H9 (cell line): ENCODE results near the gene RBM33. TPM values are rescaled to one million over a fixed set of nuclear protein-coding genes. Genes with fewer than 3 reads are reported as not detected.

Experiments used
- DNase-seq: peaks from one replicate; pipeline ENCODE4 v3.0.0-alpha.2; 2017
- H2AFZ ChIP-seq: one replicate; pipeline ENCODE4 v1.6.1; 2013; ENCODE audit warnings: mild to moderate bottlenecking, low read length, control low read depth, moderate library complexity
- H2AK5ac ChIP-seq: 2 replicates; pipeline ENCODE4 v1.6.1; 2013; ENCODE audit warnings: low read length, control low read depth, mixed read lengths; ENCODE audit not compliant: insufficient read length
- H2BK120ac ChIP-seq: one replicate; pipeline ENCODE4 v1.6.1; 2013; ENCODE audit warnings: low read depth, mild to moderate bottlenecking, low read length, control low read depth, inconsistent platforms; ENCODE audit not compliant: poor library complexity, severe bottlenecking
- H2BK12ac ChIP-seq: 2 replicates; pipeline ENCODE4 v1.6.1; 2013; ENCODE audit warnings: low read length, control low read depth, mixed read lengths, low read depth; ENCODE audit not compliant: insufficient read length
- H2BK15ac ChIP-seq: 2 replicates; pipeline ENCODE4 v1.6.1; 2013; ENCODE audit warnings: low read depth, low read length, control low read depth
- H2BK20ac ChIP-seq: one replicate; pipeline ENCODE4 v1.6.1; 2013; ENCODE audit warnings: low read depth, mild to moderate bottlenecking, low read length, control low read depth, inconsistent platforms; ENCODE audit not compliant: poor library complexity, severe bottlenecking
- H2BK5ac ChIP-seq: 2 replicates; pipeline ENCODE4 v1.6.1; 2013; ENCODE audit warnings: low read length, control low read depth, mixed read lengths; ENCODE audit not compliant: insufficient read length
- H3K14ac ChIP-seq: 2 replicates; pipeline ENCODE4 v1.6.1; 2013; ENCODE audit warnings: low read length, control low read depth; ENCODE audit not compliant: insufficient read depth
- H3K18ac ChIP-seq: 2 replicates; pipeline ENCODE4 v1.6.1; 2013; ENCODE audit warnings: low read depth, mild to moderate bottlenecking, mixed read lengths, low read length, control low read depth; ENCODE audit not compliant: insufficient read length
- H3K23ac ChIP-seq: 2 replicates; pipeline ENCODE4 v1.6.1; 2013; ENCODE audit warnings: low read length, control low read depth, mixed read lengths, low read depth; ENCODE audit not compliant: insufficient read length
- H3K23me2 ChIP-seq: 2 replicates; pipeline ENCODE4 v1.6.1; 2013; ENCODE audit warnings: low read depth, mild to moderate bottlenecking, mixed read lengths, low read length, control low read depth; ENCODE audit not compliant: insufficient read length, poor library complexity, severe bottlenecking
- H3K27ac ChIP-seq: 2 replicates; pipeline ENCODE4 v1.5.1; 2013; ENCODE audit warnings: low read length, control low read depth, mixed read lengths, low read depth; ENCODE audit not compliant: insufficient read length
- H3K27me3 ChIP-seq: 2 replicates; pipeline ENCODE4 v1.6.1; 2013; ENCODE audit warnings: low read length, control low read depth, inconsistent platforms; ENCODE audit not compliant: insufficient read depth
- H3K4ac ChIP-seq: 2 replicates; pipeline ENCODE4 v1.6.1; 2013; ENCODE audit warnings: low read depth, mild to moderate bottlenecking, control low read depth, inconsistent platforms, low read length, moderate library complexity
- H3K4me1 ChIP-seq: 2 replicates; pipeline ENCODE4 v1.6.1; 2013; ENCODE audit warnings: low read length, control low read depth, inconsistent platforms; ENCODE audit not compliant: insufficient read depth
- H3K4me2 ChIP-seq: 2 replicates; pipeline ENCODE4 v1.6.1; 2013; ENCODE audit warnings: low read length, control low read depth, mixed read lengths; ENCODE audit not compliant: insufficient read length, insufficient read depth
- H3K56ac ChIP-seq: 2 replicates; pipeline ENCODE4 v1.6.1; 2013; ENCODE audit warnings: low read depth, mild to moderate bottlenecking, mixed read lengths, low read length, control low read depth; ENCODE audit not compliant: insufficient read length
- H3K79me1 ChIP-seq: 2 replicates; pipeline ENCODE4 v1.6.1; 2013; ENCODE audit warnings: low read depth, mild to moderate bottlenecking, moderate library complexity, low read length, control low read depth, inconsistent platforms; ENCODE audit not compliant: insufficient read depth, poor library complexity, severe bottlenecking
- H3K79me2 ChIP-seq: 2 replicates; pipeline ENCODE4 v1.6.1; 2013; ENCODE audit warnings: low read length, control low read depth, inconsistent platforms; ENCODE audit not compliant: insufficient read depth
- H3K9ac ChIP-seq: 2 replicates; pipeline ENCODE4 v1.6.1; 2013; ENCODE audit warnings: low read length, control low read depth, mixed read lengths; ENCODE audit not compliant: insufficient read length; ENCODE audit errors: extremely low read depth
- H3K9me3 ChIP-seq: one replicate; pipeline ENCODE4 v1.6.1; 2013; ENCODE audit warnings: low read depth, low read length, inconsistent platforms; ENCODE audit not compliant: control insufficient read depth
- H3T11ph ChIP-seq: one replicate; pipeline ENCODE4 v1.6.1; 2013; ENCODE audit warnings: mild to moderate bottlenecking, low read length, control low read depth, inconsistent platforms
- H4K20me1 ChIP-seq: one replicate; pipeline ENCODE4 v1.6.1; 2013; ENCODE audit not compliant: control insufficient read depth, insufficient read length, insufficient read depth
- H4K5ac ChIP-seq: 2 replicates; pipeline ENCODE4 v1.6.1; 2013; ENCODE audit warnings: low read depth, mild to moderate bottlenecking, mixed read lengths, low read length, control low read depth; ENCODE audit not compliant: insufficient read length
- H4K8ac ChIP-seq: replicated peaks from 2 replicates; pipeline ENCODE4 v1.6.1; 2013; ENCODE audit warnings: low read length, control low read depth, mixed read lengths, low read depth; ENCODE audit not compliant: insufficient read length
- H4K91ac ChIP-seq: 2 replicates; pipeline ENCODE4 v1.6.1; 2013; ENCODE audit warnings: low read depth, mild to moderate bottlenecking, moderate library complexity, mixed read lengths, low read length, control low read depth; ENCODE audit not compliant: insufficient read length
- H3K27ac Mint-ChIP-seq, 3 experiments: 2 replicates in 2 of 3; 3 replicates in 1 of 3; pipeline ENCODE4 v1.8.0; 2020 to 2021; ENCODE audit warnings: mixed read lengths in 3 of 3, mild to moderate bottlenecking in 1 of 3, moderate library complexity in 1 of 3
- H3K27me3 Mint-ChIP-seq: 2 replicates; pipeline ENCODE4 v1.8.0; 2021; ENCODE audit warnings: low read depth, mild to moderate bottlenecking, moderate library complexity, mixed read lengths
- H3K36me3 Mint-ChIP-seq, 3 experiments: 2 replicates in 2 of 3; 3 replicates in 1 of 3; pipeline ENCODE4 v1.8.0; 2020 to 2021; ENCODE audit warnings: low read depth in 3 of 3, mixed read lengths in 3 of 3; ENCODE audit not compliant: insufficient read depth in 1 of 3
- H3K4me1 Mint-ChIP-seq, 2 experiments: 2 replicates each; pipeline ENCODE4 v1.8.0; 2020; ENCODE audit warnings: mixed read lengths in 2 of 2
- H3K4me3 Mint-ChIP-seq, 2 experiments: 2 replicates in 1 of 2; 3 replicates in 1 of 2; pipeline ENCODE4 v1.8.0; 2020 to 2021; ENCODE audit warnings: mild to moderate bottlenecking in 2 of 2, mixed read lengths in 2 of 2, moderate library complexity in 1 of 2
- H3K9me3 Mint-ChIP-seq, 2 experiments: 2 replicates in 1 of 2; 3 replicates in 1 of 2; pipeline ENCODE4 v1.8.0; 2020; ENCODE audit warnings: mild to moderate bottlenecking in 2 of 2, mixed read lengths in 2 of 2, moderate library complexity in 1 of 2
- CTCF ChIP-seq: fragments of 200-600 bp; sonication (generic); conservative IDR thresholded peaks from 3 replicates; pipeline ENCODE4 v1.8.0; 2021; ENCODE audit warnings: antibody characterized with exemption, mild to moderate bottlenecking
- WGBS: extraction: QIAGEN DNeasy Blood & Tissue Kit; methylation state at CpG from one replicate; pipeline ENCODE4 v1.1.7; 2013; ENCODE audit warnings: missing lambda C conversion rate, low lambda C conversion rate, mixed read lengths; ENCODE audit not compliant: insufficient read length; ENCODE audit errors: extremely low coverage; 5-methylcytosine and 5-hydroxymethylcytosine counted together
- total RNA-seq: library from RNA; stranded (reverse); gene quantifications from 2 replicates; pipeline ENCODE4 v1.2.1, GENCODE V29; 2021

The RBM33 gene
- total RNA-seq, 1 experiment from 2014 or later = 71.3 TPM

- peak overlapping the region in 1 of 2 experiments; percentile 43; a peak in 1 of 5 replicates for H3K4me3 Mint-ChIP-seq
- no peak overlapping the region for H2BK20ac ChIP-seq
- DNase-seq = no peak
- H2BK5ac ChIP-seq = no peak overlapping the region
- no peak overlapping the region for H2BK12ac ChIP-seq
- no peak overlapping the region for H2BK15ac ChIP-seq
- H3K9ac ChIP-seq = no peak overlapping the region
- no peaks in the 10 kb centered on the region for H3K4me1 ChIP-seq
- H2AFZ ChIP-seq = no peak overlapping the region
- H4K91ac ChIP-seq = no peak overlapping the region
- peaks cover 7 to 42% of the 10 kb centered on the region in 2 experiments for H3K4me1 Mint-ChIP-seq
- peaks cover 0 to 3% of the 10 kb centered on the region in 2 experiments; a peak in 3 of 5 replicates for H3K9me3 Mint-ChIP-seq
- H3K79me1 ChIP-seq = no peaks in the 10 kb centered on the region
- no peak overlapping the region for H3K27ac Mint-ChIP-seq
- peaks cover 70% of the 10 kb centered on the region for H3K27me3 Mint-ChIP-seq
- H3K23ac ChIP-seq = no peak overlapping the region
- H3K14ac ChIP-seq = no peak overlapping the region; the same call in 1 of the 2 replicates
- H4K5ac ChIP-seq = no peak overlapping the region
- no peak overlapping the region for H2AK5ac ChIP-seq
- H3K36me3 Mint-ChIP-seq = no peaks in the 10 kb centered on the region; a peak in 2 of 7 replicates
- WGBS = no CpG with 5 or more reads among the region's 22 CpGs
- no peak overlapping the region for H3T11ph ChIP-seq
- H2BK120ac ChIP-seq = no peak overlapping the region
- no peak overlapping the region for H3K18ac ChIP-seq
- H3K4me2 ChIP-seq = no peak overlapping the region
- no peak for TF ChIP-seq CTCF
- no peaks in the 10 kb centered on the region for H3K79me2 ChIP-seq
- H3K56ac ChIP-seq = no peak overlapping the region
- no peak overlapping the region for H3K27ac ChIP-seq
- no peaks in the 10 kb centered on the region for H4K20me1 ChIP-seq
- no peak overlapping the region for H4K8ac ChIP-seq
- no peaks in the 10 kb centered on the region for H3K9me3 ChIP-seq
- peaks cover 7% of the 10 kb centered on the region for H3K23me2 ChIP-seq
- H3K27me3 ChIP-seq = peaks cover 52% of the 10 kb centered on the region
- H3K4ac ChIP-seq = no peak overlapping the region
Measured at GRCh38 chr7:155814316-155815276, 170.1 kb downstream of the RBM33 start.
